ENCODE measurements around the gene CTU2. TPM values are rescaled to one million over a fixed set of nuclear protein-coding genes. Genes with fewer than 3 reads are reported as not detected.
A peak's percentile ranks its signal among the peaks of the same experiment; 100 is the strongest.

The CTU2 gene
- total RNA-seq, 1 experiment from 2014 or later, result 39.4 TPM

GRCh38 chr16:88681709-88682451 is 24.4 kb upstream of the CTU2 start:
- no peaks in the 10 kb centered on the region for H3K9me2 ChIP-seq (replicated peaks; ENCODE audit: low read length)
- peak overlapping the region; percentile 53; the same call in 1 of the 2 replicates for H2AFZ ChIP-seq (ENCODE audit: low read length)
- H3K9ac ChIP-seq (ENCODE audit: low read length), result no peak overlapping the region
- no peaks in the 10 kb centered on the region for H3F3A ChIP-seq (ENCODE audit: low read length, unreplicated experiment)
- H3K27me3 ChIP-seq (ENCODE audit: low read length), result no peaks in the 10 kb centered on the region
- no peak for DNase-seq
- no peaks in the 10 kb centered on the region for H4K20me1 ChIP-seq (ENCODE audit: low read length)
- BruUV-seq (replicated peaks), result no TSS peak
- no peaks in the 10 kb centered on the region for H3K79me2 ChIP-seq (ENCODE audit: low read length)
- peaks cover 9% of the 10 kb centered on the region; the same call in 1 of the 2 replicates for H3K4me1 ChIP-seq (ENCODE audit: insufficient read depth, low read length)
- ChIA-PET POLR2A (ENCODE audit: unreplicated experiment) (no interaction called here), CTCF (interaction anchor here (0.6 kb wide), 1 partner anchor 83 kb away, joined by 3 read pairs; no protein-coding TSS in a partner anchor)
- intact Hi-C loops (cut with micrococcal nuclease), result no loop called here
- H3K36me3 ChIP-seq (ENCODE audit: low read depth, low read length), result no peaks in the 10 kb centered on the region
- no peaks in the 10 kb centered on the region for H3K9me3 ChIP-seq (ENCODE audit: low read length)
- no peak overlapping the region for H3K27ac ChIP-seq (ENCODE audit: low read length)
- no peak overlapping the region for H3K4me3 ChIP-seq (ENCODE audit: low read length)
- H3K4me2 ChIP-seq (ENCODE audit: low read length), result peak overlapping the region; percentile 59; the same call in 1 of the 2 replicates
- TF ChIP-seq CTCF (conservative IDR thresholded peaks at IDR 0.05; ENCODE audit: low read depth, low read length), result no peak
- TF ChIP-seq EZH2phosphoT487 (IDR thresholded peaks at IDR 0.05; ENCODE audit: borderline replicate concordance, low read length), result no peak
- TF ChIP-seq EZH2 (IDR thresholded peaks at IDR 0.05; ENCODE audit: low read length, unreplicated experiment), result no peak
- no peak for ATAC-seq

GRCh38 chr16:88684569-88685155 is 21.6 kb upstream of the CTU2 start:
- H2AFZ ChIP-seq (ENCODE audit: low read length), result no peak overlapping the region
- no peak overlapping the region for H3K4me2 ChIP-seq (ENCODE audit: low read length)
- no peaks in the 10 kb centered on the region for H3K27me3 ChIP-seq (ENCODE audit: low read length)
- H3K9ac ChIP-seq (ENCODE audit: low read length), result no peak overlapping the region
- no peaks in the 10 kb centered on the region for H4K20me1 ChIP-seq (ENCODE audit: low read length)
- H3K9me2 ChIP-seq (replicated peaks; ENCODE audit: low read length), result no peaks in the 10 kb centered on the region
- no peak overlapping the region for H3K27ac ChIP-seq (ENCODE audit: low read length)
- no peak overlapping the region for H3K4me3 ChIP-seq (ENCODE audit: low read length)
- H3K36me3 ChIP-seq (ENCODE audit: low read depth, low read length), result no peaks in the 10 kb centered on the region
- ChIA-PET CTCF (no interaction called here), POLR2A (ENCODE audit: unreplicated experiment) (no interaction called here)
- no peaks in the 10 kb centered on the region for H3K79me2 ChIP-seq (ENCODE audit: low read length)
- TF ChIP-seq EZH2phosphoT487 (IDR thresholded peaks at IDR 0.05; ENCODE audit: borderline replicate concordance, low read length) (no peak), CTCF (conservative IDR thresholded peaks at IDR 0.05; ENCODE audit: low read depth, low read length) (no peak), EZH2 (IDR thresholded peaks at IDR 0.05; ENCODE audit: low read length, unreplicated experiment) (no peak)
- ATAC-seq (no peak), DNase-seq (no peak)
- no peaks in the 10 kb centered on the region for H3F3A ChIP-seq (ENCODE audit: low read length, unreplicated experiment)
- H3K9me3 ChIP-seq (ENCODE audit: low read length), result no peaks in the 10 kb centered on the region
- H3K4me1 ChIP-seq (ENCODE audit: insufficient read depth, low read length), result 0 out of 2 replicates have a peak, but pooled peaks cover 3% of the 10 kb centered on the region
- no TSS peak for BruUV-seq (replicated peaks)
- intact Hi-C loops (cut with micrococcal nuclease), result no loop called here
